ENCODE measurements around the gene KRT39.

Gene KRT39

DNA sequence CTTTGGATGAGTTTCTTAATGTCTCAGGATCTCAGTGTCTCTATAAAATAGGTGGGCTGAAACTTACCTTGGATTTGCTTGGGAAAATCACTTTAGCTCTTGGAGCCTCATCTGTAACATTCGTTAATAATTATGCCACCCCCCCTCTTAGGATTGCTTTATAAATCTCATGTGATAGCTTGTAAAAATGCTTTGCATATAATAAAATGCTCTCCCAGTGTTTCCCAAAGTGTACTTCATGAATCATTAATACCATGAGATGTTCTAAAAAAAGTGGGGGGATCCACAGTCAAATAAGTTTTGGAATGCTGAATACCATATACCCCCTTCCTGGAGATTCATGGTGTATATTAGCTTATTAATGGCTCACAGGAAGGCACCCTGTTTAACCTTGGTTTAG, 5.2 kb downstream of the KRT39 start:
- no peaks in the 10 kb centered on the region for H3K4me1 ChIP-seq (ENCODE audit: control insufficient read depth, insufficient read depth, low read length)

DNA sequence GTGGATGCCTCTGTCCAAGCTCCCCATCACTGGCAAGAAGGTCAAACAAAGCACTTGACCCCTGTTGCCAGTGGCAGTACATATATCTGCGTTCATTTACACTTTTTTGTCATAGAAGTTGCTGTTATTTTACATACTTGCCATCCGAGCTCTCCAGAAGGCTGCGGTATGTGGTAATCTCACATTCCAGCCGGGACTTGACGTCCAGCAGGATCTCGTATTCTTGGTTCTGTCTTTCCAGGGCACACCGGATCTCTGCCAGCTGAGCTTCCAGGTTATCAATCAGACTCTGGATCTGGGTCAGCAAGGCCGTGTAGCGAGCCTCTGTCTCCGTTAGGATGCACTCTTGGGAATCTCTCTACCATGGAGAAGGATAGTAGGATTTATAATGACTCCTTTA, 6.6 kb downstream of the KRT39 start:
- 94 to 96% methylated on average over 10 of the region's 10 CpGs for whole genome bisulfite sequencing, 2 experiments
- no peak overlapping the region for H3K4me3 ChIP-seq (ENCODE audit: insufficient read depth, low read depth, low read length)
- no peak overlapping the region for H3K27ac ChIP-seq (ENCODE audit: insufficient read depth, low read depth, low read length, poor library complexity, severe bottlenecking)
- no peaks in the 10 kb centered on the region for H3K4me1 ChIP-seq (ENCODE audit: control insufficient read depth, insufficient read depth, low read length)
- H3K27me3 ChIP-seq (ENCODE audit: control insufficient read depth, insufficient read depth, low read length, poor library complexity, severe bottlenecking), result no peaks in the 10 kb centered on the region
- no peaks in the 10 kb centered on the region for H3K9me3 ChIP-seq (ENCODE audit: control insufficient read depth, low read length)
- H3K36me3 ChIP-seq (ENCODE audit: control insufficient read depth, insufficient read depth, low read length), result no peaks in the 10 kb centered on the region

More for the DNA sequence above, 5.2 kb downstream of the KRT39 start:
- 67% methylated on average over 1 of the region's 1 CpG; no CpG with 5 or more reads in 1 of the 2 experiments for WGBS, 2 experiments
- H3K27ac ChIP-seq (ENCODE audit: insufficient read depth, low read depth, low read length, poor library complexity, severe bottlenecking), result no peak overlapping the region
- no peaks in the 10 kb centered on the region for H3K9me3 ChIP-seq (ENCODE audit: control insufficient read depth, low read length)
- H3K4me3 ChIP-seq (ENCODE audit: insufficient read depth, low read depth, low read length), result no peak overlapping the region
- no peaks in the 10 kb centered on the region for H3K27me3 ChIP-seq (ENCODE audit: control insufficient read depth, insufficient read depth, low read length, poor library complexity, severe bottlenecking)
- no peaks in the 10 kb centered on the region for H3K36me3 ChIP-seq (ENCODE audit: control insufficient read depth, insufficient read depth, low read length)

DNA sequence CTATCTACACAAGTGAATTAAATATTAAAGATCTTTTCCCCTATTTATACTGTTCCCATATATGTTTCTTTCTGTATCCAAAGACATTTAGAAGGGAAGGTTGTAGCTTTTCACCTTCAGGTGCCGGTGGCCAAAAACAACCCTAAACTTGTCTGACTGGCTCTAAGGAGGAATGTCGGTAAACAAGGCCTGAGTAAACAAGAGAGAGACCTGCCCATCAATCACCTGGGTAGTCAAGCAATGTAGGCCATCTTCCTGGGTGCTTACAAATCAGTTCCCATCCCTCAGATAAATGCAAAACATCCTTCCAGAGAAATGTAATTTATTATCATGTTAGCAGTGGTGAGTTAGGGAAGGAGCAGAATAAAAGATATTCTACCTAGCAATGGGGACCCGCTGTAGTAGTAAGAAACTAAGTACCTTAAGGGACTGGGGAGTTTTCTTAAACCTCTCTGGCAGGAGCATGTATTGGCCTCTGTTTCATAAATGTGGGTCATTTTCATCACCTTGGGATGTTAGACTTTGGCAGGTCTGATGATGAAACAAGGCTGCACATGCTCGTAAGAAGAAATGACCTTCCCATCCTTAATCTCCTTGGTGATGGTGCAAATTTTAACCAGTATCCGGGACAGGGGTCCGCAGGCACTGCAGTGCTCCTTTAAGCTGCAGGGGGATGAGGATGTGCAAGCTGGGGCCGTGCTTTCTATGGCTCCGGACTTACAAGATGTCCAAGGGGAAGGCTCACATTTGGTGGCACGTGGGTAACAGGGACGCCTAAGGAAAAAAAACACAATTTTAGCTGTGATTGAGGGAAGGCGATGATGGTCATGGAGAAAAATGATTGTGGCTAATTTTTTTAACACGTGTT, 8.4 kb downstream of the KRT39 start:
- no peak overlapping the region for H3K27ac ChIP-seq (ENCODE audit: insufficient read depth, low read depth, low read length, poor library complexity, severe bottlenecking)
- WGBS, 2 experiments, result 92% methylated on average over 10 to 12 of the region's 12 CpGs

DNA sequence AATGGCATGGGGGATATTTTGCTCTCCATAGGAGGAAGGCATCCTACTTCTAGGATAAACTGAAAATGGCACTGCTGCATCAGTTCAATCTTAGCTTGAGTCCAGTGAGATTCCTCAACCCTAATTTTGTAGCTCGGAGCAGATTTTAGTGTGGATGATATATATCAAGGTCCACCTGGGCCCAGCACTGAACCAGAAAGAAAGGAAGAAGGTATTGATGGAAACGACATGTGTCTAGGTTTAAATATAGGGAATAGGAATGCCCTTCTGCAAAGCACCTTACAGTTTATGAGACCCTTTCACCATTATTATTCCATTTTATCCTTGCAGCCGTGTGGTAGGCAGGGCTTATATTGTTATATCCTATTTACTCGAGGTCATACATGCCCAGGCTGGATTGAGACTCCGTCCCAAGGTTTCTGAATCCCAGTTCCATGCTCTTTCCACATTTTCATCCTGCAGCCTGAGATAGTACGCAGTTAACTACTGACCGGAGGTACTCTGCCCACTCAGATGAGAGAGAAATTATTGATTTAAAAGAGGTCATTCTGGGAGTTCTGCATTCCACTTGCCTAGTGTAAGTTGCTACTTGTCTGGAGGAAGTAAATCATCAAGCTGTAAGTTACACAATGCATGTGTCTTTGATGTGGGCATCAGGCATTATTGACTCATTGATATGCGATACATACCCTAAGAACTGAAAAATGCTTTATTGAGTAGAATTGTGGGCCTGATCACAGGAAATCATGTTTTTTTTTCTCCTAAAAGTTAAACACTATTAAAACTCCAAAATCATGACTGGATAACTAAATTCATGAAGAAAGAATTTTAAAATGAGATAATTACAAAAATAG, 10.1 kb downstream of the KRT39 start:
- 95 to 97% methylated on average over 8 of the region's 8 CpGs for WGBS, 2 experiments
- Histone ChIP-seq H3K36me3 (ENCODE audit: control insufficient read depth, insufficient read depth, low read length) (no peaks in the 10 kb centered on the region), H3K27ac (ENCODE audit: insufficient read depth, low read depth, low read length, poor library complexity, severe bottlenecking) (no peak overlapping the region)

More for the DNA sequence above, 8.4 kb downstream of the KRT39 start:
- Histone ChIP-seq H3K9me3 (ENCODE audit: control insufficient read depth, low read length) (no peaks in the 10 kb centered on the region), H3K4me1 (ENCODE audit: control insufficient read depth, insufficient read depth, low read length) (no peaks in the 10 kb centered on the region), H3K4me3 (ENCODE audit: insufficient read depth, low read depth, low read length) (no peak overlapping the region), H3K27me3 (ENCODE audit: control insufficient read depth, insufficient read depth, low read length, poor library complexity, severe bottlenecking) (no peaks in the 10 kb centered on the region), H3K36me3 (ENCODE audit: control insufficient read depth, insufficient read depth, low read length) (no peaks in the 10 kb centered on the region)

GRCh38 chr17:40953881-40954280, 12.9 kb downstream of the KRT39 start:
- 95 to 97% methylated on average over 2 of the region's 2 CpGs for WGBS, 2 experiments
- Histone ChIP-seq H3K27ac (ENCODE audit: insufficient read depth, low read depth, low read length, poor library complexity, severe bottlenecking) (no peak overlapping the region), H3K9me3 (ENCODE audit: control insufficient read depth, low read length) (no peaks in the 10 kb centered on the region), H3K4me1 (ENCODE audit: control insufficient read depth, insufficient read depth, low read length) (no peaks in the 10 kb centered on the region), H3K27me3 (ENCODE audit: control insufficient read depth, insufficient read depth, low read length, poor library complexity, severe bottlenecking) (no peaks in the 10 kb centered on the region), H3K4me3 (ENCODE audit: insufficient read depth, low read depth, low read length) (no peak overlapping the region), H3K36me3 (ENCODE audit: control insufficient read depth, insufficient read depth, low read length) (no peaks in the 10 kb centered on the region)

More for the DNA sequence above, 10.1 kb downstream of the KRT39 start:
- Histone ChIP-seq H3K4me1 (ENCODE audit: control insufficient read depth, insufficient read depth, low read length) (no peaks in the 10 kb centered on the region), H3K4me3 (ENCODE audit: insufficient read depth, low read depth, low read length) (no peak overlapping the region), H3K9me3 (ENCODE audit: control insufficient read depth, low read length) (no peaks in the 10 kb centered on the region), H3K27me3 (ENCODE audit: control insufficient read depth, insufficient read depth, low read length, poor library complexity, severe bottlenecking) (no peaks in the 10 kb centered on the region)

DNA sequence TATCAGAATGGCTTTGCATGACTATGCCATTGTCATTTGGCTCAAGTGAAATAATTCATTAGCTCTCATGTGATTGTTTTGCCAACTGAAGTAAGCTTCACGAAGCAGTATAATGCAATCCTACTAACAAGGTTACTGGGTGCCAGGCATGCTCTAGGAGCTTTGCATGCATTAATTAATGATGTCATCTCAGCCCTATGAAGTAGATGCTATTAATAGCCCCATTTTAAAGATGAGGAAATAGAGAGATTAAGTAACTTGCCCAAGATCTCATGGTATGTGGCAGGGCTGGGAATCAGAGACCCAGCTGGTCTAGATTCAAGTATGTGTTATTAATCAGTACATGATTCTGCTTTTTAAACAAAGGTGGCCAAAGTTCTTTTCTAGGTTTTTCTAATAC, 14.1 kb downstream of the KRT39 start:
- H3K36me3 ChIP-seq (ENCODE audit: control insufficient read depth, insufficient read depth, low read length), result no peaks in the 10 kb centered on the region
- no peaks in the 10 kb centered on the region for H3K4me1 ChIP-seq (ENCODE audit: control insufficient read depth, insufficient read depth, low read length)
- no peaks in the 10 kb centered on the region for H3K27me3 ChIP-seq (ENCODE audit: control insufficient read depth, insufficient read depth, low read length, poor library complexity, severe bottlenecking)
- H3K27ac ChIP-seq (ENCODE audit: insufficient read depth, low read depth, low read length, poor library complexity, severe bottlenecking), result no peak overlapping the region
- H3K4me3 ChIP-seq (ENCODE audit: insufficient read depth, low read depth, low read length), result no peak overlapping the region
- 89 to 97% methylated on average over 1 of the region's 1 CpG for whole genome bisulfite sequencing, 2 experiments
- no peaks in the 10 kb centered on the region for H3K9me3 ChIP-seq (ENCODE audit: control insufficient read depth, low read length)

- Histone ChIP-seq H3K4me1 (ENCODE audit: control insufficient read depth, insufficient read depth, low read length) (no peaks in the 10 kb centered on the region), H3K27me3 (ENCODE audit: control insufficient read depth, insufficient read depth, low read length, poor library complexity, severe bottlenecking) (no peaks in the 10 kb centered on the region), H3K36me3 (ENCODE audit: control insufficient read depth, insufficient read depth, low read length) (no peaks in the 10 kb centered on the region), H3K4me3 (ENCODE audit: insufficient read depth, low read depth, low read length) (no peak overlapping the region), H3K27ac (ENCODE audit: insufficient read depth, low read depth, low read length, poor library complexity, severe bottlenecking) (no peak overlapping the region), H3K9me3 (ENCODE audit: control insufficient read depth, low read length) (no peaks in the 10 kb centered on the region)
- WGBS, 2 experiments, result 100% methylated on average over 1 to 2 of the region's 2 CpGs
These were observed 14.6 kb downstream of the KRT39 start for GRCh38 chr17:40952154-40952553.

- Histone ChIP-seq H3K27ac (ENCODE audit: insufficient read depth, low read depth, low read length, poor library complexity, severe bottlenecking) (no peak overlapping the region), H3K36me3 (ENCODE audit: control insufficient read depth, insufficient read depth, low read length) (no peaks in the 10 kb centered on the region), H3K4me1 (ENCODE audit: control insufficient read depth, insufficient read depth, low read length) (no peaks in the 10 kb centered on the region), H3K27me3 (ENCODE audit: control insufficient read depth, insufficient read depth, low read length, poor library complexity, severe bottlenecking) (no peaks in the 10 kb centered on the region), H3K9me3 (ENCODE audit: control insufficient read depth, low read length) (no peaks in the 10 kb centered on the region), H3K4me3 (ENCODE audit: insufficient read depth, low read depth, low read length) (no peak overlapping the region)
- WGBS, 2 experiments, result 94 to 96% methylated on average over 2 of the region's 2 CpGs
These were observed 15.6 kb downstream of the KRT39 start for GRCh38 chr17:40951011-40951622.

DNA sequence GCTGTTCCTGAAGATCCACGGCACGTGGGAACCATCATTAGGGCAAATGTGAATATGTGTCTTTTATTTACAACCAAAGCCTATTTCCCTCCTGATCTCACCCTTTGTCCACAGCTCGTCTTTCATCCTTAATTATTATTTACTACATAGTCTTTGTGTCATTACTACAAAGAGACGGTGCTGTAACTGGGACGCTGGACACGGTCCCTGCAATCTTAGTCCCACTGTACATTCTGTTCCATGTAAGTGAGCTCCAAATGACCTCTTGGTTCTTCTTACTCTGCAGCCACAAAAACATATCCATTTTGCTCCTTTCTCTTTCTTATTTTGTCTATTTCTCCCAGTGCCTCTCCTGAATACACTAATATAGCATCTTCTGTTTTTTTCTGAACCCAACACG, 16.6 kb downstream of the KRT39 start:
- no peak overlapping the region for H3K4me3 ChIP-seq (ENCODE audit: insufficient read depth, low read depth, low read length)
- no peak overlapping the region for H3K27ac ChIP-seq (ENCODE audit: insufficient read depth, low read depth, low read length, poor library complexity, severe bottlenecking)
- H3K9me3 ChIP-seq (ENCODE audit: control insufficient read depth, low read length), result no peaks in the 10 kb centered on the region
- H3K27me3 ChIP-seq (ENCODE audit: control insufficient read depth, insufficient read depth, low read length, poor library complexity, severe bottlenecking), result no peaks in the 10 kb centered on the region
- WGBS, 2 experiments, result 95 to 97% methylated on average over 7 of the region's 7 CpGs
- H3K36me3 ChIP-seq (ENCODE audit: control insufficient read depth, insufficient read depth, low read length), result no peaks in the 10 kb centered on the region
- no peaks in the 10 kb centered on the region for H3K4me1 ChIP-seq (ENCODE audit: control insufficient read depth, insufficient read depth, low read length)

DNA sequence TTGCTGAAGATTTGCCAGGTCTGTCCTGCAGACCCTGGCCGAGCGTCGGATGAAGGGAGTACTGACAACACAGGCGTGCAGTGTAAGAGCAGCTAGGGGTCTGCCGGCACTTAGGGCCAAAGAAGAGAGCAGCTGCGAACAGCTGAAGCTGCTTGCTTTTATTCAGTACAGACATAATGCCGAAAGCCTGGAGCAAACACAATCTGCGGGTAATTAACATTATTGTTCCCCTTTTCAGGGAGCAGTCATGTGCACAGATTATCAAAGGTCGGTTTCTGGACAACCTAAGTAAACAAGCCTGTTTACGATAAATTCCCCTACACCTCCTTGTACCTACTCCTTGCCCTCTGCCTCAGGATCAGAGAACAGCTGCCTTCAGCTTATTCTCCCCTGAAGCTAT, 17.3 kb downstream of the KRT39 start:
- Histone ChIP-seq H3K27ac (ENCODE audit: insufficient read depth, low read depth, low read length, poor library complexity, severe bottlenecking) (no peak overlapping the region), H3K4me3 (ENCODE audit: insufficient read depth, low read depth, low read length) (no peak overlapping the region), H3K27me3 (ENCODE audit: control insufficient read depth, insufficient read depth, low read length, poor library complexity, severe bottlenecking) (no peaks in the 10 kb centered on the region), H3K4me1 (ENCODE audit: control insufficient read depth, insufficient read depth, low read length) (no peaks in the 10 kb centered on the region), H3K9me3 (ENCODE audit: control insufficient read depth, low read length) (no peaks in the 10 kb centered on the region), H3K36me3 (ENCODE audit: control insufficient read depth, insufficient read depth, low read length) (no peaks in the 10 kb centered on the region)
- WGBS, 2 experiments, result 73 to 81% methylated on average over 10 of the region's 10 CpGs

All from ectodermal cell (in vitro differentiated cells).